Activated CD4-positive, alpha-beta T cell treated with anti-CD3 and anti-CD28 coated beads for 1 hour (primary cell): ENCODE measurements around the gene GC.
"Not testable (repeated sequence)": the region's sequence is repeated elsewhere in the genome, so short reads cannot be mapped to it uniquely, and the experiment has no call there.

ENCODE experiments used
- DNase-seq: peaks from one replicate; pipeline ENCODE4 v3.0.0-alpha.2; 2020

The GC gene

GRCh38 chr4:71783972-71784371 is at the start of gene GC:
GC (minus strand) TSS chr4:71784079; CDS start chr4:71784018, 61 bp downstream.
- no peak for DNase-seq

GRCh38 chr4:71833232-71833900 is 49.5 kb upstream of the GC start:
- DNase-seq = no peak

GRCh38 chr4:71832049-71832448 is 48.2 kb upstream of the GC start:
- DNase-seq = no peak

- DNase-seq = no peak
These were observed 46.8 kb upstream of the GC start for GRCh38 chr4:71830497-71831190.

GRCh38 chr4:71828470-71828869 is 44.6 kb upstream of the GC start:
- DNase-seq = no peak

- no peak for DNase-seq
These were observed 43.9 kb upstream of the GC start for GRCh38 chr4:71827826-71828225.

GRCh38 chr4:71816676-71817303 is 32.9 kb upstream of the GC start:
- DNase-seq = no peak

- DNase-seq = no peak
These were observed 30.6 kb upstream of the GC start for GRCh38 chr4:71814433-71814832.

GRCh38 chr4:71809805-71810204 is 25.9 kb upstream of the GC start:
- not testable (repeated sequence) for DNase-seq

- no peak for DNase-seq
These were observed 23.6 kb upstream of the GC start for GRCh38 chr4:71807469-71807868.

GRCh38 chr4:71805230-71805629 is 21.4 kb upstream of the GC start:
- DNase-seq = not testable (repeated sequence)

GRCh38 chr4:71804017-71804697 is 20.3 kb upstream of the GC start:
- DNase-seq = not testable (repeated sequence)

GRCh38 chr4:71785959-71786358 is 2.1 kb upstream of the GC start:
- no peak for DNase-seq

GRCh38 chr4:71784569-71785197 is 804 bp upstream of the GC start:
- DNase-seq = no peak

- DNase-seq = no peak
These were observed 6.0 kb downstream of the GC start for GRCh38 chr4:71777891-71778290.

- DNase-seq = no peak
These were observed 8.4 kb downstream of the GC start for GRCh38 chr4:71775449-71775848.

- no peak for DNase-seq
These were observed 9.7 kb downstream of the GC start for GRCh38 chr4:71774136-71774535.

- no peak for DNase-seq
These were observed 10.9 kb downstream of the GC start for GRCh38 chr4:71773004-71773403.

GRCh38 chr4:71772592-71772991 is 11.3 kb downstream of the GC start:
- DNase-seq = no peak

- no peak for DNase-seq
These were observed 12.3 kb downstream of the GC start for GRCh38 chr4:71771613-71772012.

GRCh38 chr4:71769434-71769833 is 14.4 kb downstream of the GC start:
- DNase-seq = no peak

- no peak for DNase-seq
These were observed 15.8 kb downstream of the GC start for GRCh38 chr4:71768123-71768522.

GRCh38 chr4:71765821-71766383 is 18.0 kb downstream of the GC start:
- no peak for DNase-seq
